HG02678 (cell line): ENCODE results near the gene USP44.
"Not testable (repeated sequence)": the region's sequence is repeated elsewhere in the genome, so short reads cannot be mapped to it uniquely, and the experiment has no call there.

Experiments used
- ATAC-seq: cut with Tn5 transposase; IDR thresholded peaks from one replicate; pipeline ENCODE4 v1.9.1; 2021; ENCODE audit warnings: mild to moderate bottlenecking, moderate library complexity; ENCODE audit not compliant: unreplicated experiment

USP44 gene

DNA sequence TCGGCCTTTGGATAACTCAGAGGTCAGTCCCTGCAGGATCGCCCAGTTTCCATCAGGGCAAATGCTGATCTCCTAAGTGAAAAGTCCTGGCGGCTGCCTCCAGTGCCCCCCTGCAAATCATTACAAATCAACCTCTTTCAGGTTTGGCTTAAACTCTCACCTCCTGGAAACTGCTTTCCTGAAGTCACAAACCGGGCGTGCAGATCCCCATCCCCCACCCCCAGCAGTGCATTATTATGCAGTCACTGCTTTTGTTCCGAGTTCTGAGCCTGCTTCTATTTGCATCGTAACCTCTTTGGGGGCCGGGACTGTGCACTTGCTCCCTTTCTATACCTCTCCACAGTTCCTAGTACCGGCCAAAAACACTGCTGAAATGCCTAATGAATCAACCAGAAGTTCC, at the start of gene USP44:
USP44 (minus strand) TSS at position 172 of the 400 bp plus-strand sequence. CDS start 17,220 bp downstream, outside the sequence.
- ATAC-seq, result no peak

DNA sequence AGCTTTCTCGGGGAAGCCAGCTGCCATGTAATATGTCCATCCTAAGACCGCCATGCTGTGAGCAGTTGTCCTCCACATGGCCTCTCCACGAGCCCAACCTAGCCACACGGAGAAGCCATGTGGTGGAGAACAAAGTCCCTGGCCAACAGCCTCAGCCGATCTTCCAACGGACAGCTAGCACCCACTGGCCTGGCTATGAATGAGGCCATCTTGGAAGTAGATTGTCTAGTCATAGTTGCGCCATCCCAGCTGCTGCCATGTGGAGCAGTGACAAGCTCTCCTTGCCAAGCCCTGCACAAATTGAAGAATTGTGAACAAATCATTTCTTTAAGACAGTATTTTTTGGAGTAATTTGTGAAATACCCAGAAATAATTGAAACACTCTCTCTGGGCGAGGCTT, 49.3 kb upstream of the USP44 start:
- no peak for ATAC-seq

DNA sequence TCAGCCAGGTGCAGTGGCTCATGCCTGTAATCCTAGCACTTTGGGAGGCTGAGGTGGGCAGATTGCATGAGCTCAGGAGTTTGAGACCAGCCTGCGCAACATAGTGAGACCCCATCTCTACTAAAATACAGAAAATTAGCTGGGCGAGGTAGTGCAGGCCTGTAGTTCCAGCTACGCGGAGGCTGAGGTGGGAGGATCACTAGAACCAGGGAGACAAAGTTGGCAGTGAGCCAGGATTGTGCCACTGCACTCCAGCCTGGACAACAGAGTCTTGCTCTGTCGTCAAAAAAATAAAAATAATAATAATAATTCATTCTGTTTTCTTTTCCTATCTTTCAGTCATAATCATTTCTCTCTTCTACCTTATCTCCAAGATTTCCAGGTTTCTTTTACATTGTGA, 48.6 kb upstream of the USP44 start:
- no peak for ATAC-seq

DNA sequence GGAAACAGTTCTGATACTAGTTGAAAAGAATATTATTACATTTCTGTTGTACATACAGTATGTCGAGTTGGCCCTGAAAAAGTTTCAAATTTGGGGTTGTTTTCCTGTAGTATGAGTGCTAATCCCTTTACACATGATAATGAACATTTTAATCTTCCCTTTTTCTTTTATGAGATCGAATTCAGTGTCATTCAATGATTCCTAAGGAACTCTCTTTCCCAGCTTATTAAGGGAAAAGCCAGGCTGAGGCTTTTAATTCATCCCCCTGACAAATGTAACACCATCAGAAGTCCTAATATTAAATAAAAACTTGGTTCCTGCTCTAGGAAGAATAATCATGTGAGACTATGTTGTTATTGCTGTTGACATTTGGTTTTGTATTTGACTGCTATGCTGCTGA, 42.9 kb upstream of the USP44 start:
- ATAC-seq, result no peak

DNA sequence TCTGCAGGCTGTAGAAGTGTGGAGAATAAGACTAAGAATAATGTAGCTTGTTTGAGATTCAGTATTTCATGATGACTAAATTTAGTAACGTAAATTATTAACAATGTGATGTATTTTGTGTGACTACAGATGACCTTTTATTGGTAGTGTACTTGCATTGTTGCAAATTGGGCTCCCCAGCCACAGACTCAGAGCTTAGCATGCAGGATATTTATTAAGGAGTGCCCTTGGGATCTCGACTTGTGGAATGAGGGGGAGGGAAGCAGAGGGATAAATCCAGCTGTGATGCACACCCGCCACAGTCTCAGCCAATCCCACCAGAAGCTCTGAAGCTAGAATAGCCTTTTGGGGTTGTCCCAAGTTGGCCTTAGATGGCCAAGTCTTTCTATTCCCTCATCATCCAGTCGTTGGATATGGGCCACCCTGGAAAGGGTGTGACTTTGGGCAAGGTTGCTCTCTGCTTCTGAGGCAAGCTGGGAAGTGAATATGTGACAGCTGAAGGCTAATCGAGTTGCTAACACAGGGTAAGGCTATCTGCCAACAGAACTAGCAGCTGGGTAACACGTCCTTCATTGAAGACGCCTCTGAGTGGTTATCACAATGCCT, 42.1 kb upstream of the USP44 start:
- no peak for ATAC-seq

DNA sequence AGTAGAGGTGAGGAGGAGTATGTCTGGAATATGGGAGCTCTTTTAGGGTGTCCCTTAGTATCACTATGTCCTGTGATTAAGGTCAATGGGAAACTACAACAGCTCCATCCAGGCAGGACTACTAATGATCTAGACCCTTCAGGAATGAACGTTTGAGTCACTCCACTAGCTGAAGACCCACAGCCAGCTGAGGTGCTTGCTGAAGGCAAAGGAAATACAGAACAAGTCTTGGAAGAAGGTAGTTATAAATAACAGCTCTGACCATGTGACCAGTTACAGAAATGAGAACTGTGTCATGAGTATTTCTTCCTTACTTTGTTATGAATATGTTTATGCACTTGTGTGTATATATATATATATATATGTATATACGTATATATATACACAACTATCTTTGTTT, 40.5 kb upstream of the USP44 start:
- ATAC-seq, result no peak

DNA sequence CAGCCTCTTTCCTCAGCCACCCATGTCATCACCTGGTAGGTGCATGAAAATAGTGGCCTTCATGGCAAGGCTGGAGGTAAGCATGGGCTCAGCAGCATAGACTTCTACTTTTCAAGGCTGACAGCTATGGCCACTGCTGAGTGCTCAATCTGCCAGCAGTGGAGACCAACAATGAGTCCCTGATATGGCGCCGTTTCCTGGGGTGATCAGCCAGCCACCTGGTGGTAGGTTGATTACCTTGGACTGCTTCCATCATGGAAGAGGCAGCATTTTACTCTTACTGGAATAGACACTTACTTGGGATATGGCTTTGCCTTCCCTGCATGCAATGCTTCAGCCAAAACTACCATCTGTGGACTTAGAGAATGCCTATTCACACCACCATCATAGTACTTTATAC, 39.5 kb upstream of the USP44 start:
- ATAC-seq, result no peak

DNA sequence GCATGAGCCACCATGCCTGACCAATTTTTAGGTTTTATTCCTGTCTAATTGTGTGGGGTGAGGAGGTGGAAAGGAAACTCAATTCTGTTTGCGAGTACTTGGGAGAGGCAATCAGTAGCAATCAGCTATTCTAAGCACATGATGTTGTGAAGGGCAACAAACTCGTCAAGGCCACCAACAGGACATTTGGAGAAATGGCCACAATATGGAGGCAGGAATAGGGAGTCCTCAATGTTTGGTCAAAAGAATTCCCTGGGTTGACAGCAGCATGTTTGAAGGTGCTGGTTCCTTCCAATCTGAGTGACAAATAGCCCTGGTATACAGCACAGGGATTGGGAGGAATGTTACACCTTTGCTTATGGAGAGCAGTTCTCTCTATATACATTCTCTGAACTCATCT, 32.7 kb upstream of the USP44 start:
- ATAC-seq, result no peak

DNA sequence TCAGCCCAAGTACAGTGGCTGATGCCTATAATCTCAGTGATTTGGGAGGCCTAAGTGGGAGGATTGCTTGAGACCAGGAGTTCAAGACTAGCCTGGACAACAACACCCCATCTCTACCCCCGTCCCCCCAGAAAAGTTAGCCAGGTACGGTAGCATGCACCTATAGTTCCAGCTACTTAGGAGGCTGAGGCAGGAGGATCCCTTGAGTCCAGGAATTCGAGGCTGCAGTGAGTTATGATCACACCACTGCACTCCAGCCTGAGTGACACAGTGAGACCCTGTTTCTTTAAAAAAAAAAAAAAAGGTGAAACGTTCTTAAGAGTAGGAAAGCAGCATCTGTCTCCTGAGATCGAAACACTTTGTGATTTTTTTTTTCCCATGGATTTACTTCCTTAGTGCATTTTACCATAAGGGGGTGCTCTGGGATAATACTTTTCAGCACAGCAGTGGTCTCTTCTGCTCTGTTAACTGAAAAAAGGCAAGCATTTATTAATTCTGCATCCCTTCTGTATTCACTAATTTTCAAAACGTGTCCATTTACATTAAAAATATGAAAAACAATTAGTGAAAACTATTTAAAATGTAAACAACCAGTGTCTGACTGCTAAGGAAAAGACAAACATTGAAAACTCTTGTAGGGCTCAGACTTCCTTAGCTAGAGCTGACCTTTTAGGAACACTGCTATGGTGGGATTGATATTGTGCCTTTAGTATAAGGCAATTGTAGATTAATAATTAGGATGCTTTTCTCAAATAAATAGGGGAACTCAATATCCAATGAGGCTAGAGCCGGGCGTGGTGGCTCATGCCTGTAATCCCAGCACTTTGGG, 31.2 kb upstream of the USP44 start:
- ATAC-seq, result no peak

DNA sequence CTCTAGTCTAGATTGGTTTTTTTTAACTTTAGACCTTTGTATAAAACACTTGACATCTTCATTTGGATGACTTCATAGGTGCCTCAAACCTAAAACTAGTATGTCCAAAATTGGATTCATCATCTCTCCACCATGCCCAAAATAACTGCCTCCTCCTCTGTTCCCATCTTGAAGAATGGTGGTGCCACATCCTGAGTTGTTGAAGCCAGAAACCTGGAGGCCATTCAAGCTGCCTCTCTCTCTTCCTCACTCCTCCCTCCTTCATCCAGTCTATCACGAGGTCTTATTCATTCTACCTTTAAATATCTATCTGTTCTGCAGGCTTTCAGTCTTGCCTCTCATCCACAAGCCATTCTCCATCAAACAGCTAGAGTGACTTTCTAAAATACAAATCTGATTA, 26.5 kb upstream of the USP44 start:
- ATAC-seq, result no peak

DNA sequence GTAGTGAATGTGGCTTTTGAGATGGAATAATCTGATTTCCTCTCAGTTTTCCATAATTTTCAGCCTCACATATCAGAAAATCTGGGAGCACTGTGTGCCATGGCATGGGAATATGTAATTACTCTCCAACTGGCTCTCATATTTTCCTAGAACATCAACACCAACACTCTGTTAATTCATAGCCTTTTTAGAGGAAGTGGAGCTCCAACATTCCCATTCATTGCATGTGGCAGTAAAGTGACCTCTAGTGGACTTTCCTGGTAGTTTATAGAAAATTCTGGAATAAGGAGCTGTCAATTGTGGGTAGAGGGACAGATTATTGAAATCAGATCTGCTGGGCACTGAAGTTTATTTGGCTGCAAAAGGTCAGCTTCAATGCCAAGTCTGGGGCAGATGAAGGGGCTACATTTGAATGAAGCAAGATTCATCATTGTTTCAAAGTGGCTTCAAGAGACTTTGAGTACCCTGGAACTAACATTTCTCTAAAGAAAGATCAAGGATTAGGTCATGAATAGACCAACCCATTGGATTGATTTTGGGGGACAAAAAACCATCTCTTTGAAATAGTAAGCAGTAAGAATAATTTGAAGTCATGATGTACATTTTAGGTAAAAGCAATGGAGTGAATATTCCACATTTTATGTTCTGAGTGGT, 23.6 kb upstream of the USP44 start:
- no peak for ATAC-seq

DNA sequence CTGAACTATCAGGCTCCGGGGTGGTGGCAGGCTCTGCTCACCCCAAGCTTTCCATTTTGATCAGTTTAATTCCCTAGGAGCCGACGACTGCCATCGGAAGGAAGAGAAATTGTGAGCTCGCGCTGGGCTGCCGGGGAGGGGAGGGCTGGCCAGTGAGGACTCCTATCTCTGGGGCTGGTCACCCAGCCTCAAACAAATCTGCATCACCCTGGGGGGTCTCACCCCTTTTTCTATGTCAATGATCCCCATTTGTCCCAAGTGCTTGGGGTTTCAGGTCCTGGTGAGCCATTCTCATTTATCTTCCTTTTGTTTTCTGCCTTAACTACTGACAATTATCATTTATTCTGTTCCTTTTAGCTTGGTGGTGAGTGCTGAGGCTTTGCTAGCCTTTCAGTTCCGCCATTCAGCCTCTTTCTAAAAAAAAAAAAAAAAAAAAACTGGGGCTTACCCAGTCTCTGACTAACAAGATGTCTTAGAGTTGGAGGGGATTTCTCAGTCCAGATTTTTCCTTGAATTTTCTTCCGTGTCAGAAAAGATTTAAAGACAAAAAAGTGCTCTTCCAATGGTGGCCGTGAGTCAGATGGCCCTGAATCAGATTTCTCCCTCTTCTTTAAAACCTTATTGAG, 22.8 kb upstream of the USP44 start:
- peak; percentile 72 for ATAC-seq

DNA sequence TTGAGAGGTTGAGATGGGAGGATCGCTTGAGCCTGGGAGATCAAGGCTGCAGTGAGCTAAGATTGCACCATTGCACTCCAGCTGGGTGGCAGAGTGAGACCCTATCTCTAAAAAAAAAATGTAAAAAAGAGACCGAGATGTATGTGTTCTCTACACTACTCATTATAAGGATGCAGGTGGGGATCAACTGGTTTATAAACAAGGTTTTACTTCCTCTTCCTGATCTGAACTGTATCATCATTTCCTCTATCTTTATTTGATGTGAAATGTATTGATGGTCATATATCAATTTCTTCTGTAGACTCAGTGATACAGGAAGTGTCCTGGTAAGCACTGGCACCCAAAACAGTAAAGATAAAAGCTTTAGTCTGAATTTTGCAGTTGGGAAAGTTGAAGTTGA, 20.1 kb upstream of the USP44 start:
- ATAC-seq, result no peak

DNA sequence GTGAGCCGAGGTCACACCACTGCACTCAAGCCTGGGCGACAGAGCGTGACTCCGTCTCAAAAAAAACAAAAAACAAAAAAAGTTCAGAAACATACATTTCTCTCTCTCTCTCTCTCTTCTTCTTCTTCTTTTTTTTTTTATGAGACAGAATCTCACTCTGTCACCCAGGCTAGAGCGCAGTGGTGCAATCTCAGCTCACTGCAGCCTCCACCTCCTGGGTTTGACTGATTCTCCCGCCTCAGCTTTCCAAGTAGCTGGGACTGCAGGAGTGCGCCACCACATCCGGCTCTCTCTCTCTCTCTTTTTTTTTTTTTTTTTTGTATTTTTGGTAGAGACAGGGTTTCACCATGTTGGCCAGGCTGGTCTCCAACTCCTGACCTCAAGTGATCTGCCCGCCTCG, 16.8 kb upstream of the USP44 start:
- not testable (repeated sequence) for ATAC-seq

DNA sequence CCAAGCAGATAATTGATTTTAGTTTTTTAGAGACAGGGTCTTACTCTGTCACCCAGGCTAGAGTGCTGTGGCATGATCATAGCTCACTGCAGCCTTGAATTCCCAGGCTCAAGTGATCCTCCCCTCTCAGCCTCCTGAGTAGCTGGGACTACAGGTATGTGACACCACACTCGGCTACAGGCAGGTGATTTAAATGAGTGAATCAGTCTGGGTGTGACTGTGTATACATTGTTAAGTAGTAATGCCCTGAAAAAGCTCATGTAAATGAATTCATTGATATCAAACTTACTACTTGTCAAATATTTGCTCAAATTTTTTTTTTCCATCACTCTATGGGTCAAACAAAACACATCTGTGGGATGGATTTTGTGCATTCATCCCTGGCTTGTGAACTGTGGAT, 6.3 kb upstream of the USP44 start:
- ATAC-seq, result no peak

DNA sequence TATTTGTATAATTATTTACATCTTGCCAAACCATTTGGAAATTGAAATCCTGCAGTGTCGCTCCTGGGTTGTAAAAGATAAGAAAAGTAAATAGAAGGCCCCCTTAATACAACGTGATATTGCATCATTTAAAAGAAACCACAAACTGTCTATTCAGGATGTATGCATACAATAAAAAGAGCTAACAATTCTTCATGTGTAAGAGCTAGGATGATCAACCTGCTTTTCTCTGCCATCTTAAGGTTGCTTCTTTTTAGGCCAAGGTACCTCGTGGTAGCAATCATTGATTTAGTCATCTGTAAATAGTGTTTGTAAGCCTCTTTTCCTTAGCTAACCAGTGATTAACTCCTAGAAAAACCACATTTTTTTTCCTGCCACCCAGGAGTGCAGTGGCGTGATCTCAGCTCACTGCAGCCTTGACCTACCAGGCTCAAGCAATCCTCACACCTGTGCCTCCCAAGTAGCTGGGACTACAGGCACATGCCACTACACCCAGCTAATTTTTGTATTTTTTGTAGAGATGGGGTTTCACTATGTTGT, 3.3 kb upstream of the USP44 start:
- no peak for ATAC-seq

DNA sequence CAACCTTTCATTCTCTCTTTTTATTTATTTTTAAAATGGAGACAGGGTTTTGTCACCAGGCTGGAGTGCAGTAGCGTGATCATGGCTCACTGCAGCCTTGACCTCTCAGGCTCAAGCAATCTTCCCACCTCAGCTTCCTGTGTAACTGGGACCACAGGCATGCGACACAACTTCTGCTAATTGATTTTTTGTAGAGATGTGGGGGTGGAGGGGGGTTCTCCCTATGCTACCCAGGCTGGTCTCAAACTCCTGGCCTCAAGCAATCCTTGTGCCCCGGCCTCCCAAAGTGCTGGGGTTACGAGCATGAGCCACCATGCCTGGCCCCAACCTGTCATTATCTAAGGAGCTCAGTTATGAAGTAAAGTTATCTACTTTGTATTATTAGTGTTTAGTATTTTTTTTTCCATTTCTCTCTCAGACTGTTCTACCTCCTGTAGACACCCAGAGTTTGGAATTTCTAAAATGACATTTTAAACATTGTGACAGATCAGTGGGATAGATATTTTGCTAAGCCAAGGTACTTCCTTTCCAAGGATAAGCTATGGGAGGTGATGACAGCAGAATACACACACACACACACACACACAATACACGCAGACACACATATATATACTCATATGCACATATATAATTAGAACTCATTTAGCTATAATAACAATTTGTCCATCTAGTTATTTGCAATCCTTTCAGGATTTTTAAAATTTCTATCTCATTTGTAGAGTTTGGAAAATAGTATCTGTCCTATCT, 2.1 kb upstream of the USP44 start:
- ATAC-seq, result no peak

DNA sequence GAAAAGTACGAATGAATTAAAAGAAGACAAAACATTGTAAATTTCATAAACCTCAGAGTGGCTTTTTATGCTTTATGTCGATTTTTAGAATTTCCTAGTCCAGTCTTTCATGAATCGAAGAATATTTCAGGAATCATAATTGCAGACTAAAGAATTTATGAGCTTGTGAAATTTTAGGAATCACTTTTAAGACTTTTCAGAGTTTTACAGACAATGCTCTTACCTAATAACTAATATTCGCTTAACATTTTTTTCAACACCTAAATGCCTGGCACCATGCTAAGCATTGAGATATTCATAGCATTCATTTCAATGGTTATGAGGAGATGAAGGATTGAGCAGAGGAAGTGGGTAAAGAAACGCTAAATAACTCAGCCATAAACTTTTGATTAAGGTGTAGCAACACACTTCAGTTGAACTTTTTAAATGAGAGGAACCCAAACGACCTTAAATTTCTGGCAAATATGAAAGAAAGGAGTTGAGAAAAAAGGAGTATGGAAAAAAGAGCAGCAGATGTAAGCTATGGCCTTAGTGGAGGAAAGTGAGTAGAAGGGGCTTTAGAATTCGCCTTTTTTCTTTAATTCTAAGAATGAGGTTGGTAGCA, 739 bp upstream of the USP44 start:
- ATAC-seq, result no peak

DNA sequence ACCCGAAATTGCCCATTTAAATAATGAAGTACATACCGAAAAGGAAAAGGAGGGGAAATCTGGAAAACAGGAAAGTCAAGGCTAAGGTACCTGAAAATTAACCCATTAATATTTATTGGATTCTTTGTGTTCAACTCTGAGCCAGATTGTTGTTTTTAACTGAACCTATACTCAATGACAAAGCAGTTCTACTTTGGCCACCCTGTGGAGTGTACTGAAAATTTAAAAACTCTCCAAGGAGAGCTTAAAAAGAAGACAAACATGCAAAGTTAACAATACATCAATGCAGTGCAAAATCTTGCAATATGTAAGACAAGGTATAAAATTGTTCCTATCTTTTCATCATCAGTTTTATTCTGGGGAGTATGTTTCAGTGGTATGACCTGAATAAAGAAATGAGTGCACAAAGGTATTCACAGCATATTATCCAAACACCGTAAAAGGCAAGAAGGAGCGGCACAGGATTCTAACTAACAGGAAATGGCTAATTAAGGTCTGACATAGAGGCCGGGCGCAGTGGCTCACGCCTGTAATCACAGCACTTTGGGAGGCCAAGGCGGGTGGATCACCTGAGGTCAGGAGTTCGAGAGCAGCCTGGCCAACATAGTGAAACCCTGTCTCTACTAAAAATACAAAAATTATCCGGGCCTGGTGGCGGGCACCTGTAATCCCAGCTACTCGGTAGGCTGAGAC, 1.7 kb downstream of the USP44 start:
- ATAC-seq, result no peak
